DMS153 treated with DMSO at 0.1 percent for 48 hours (cell line): ENCODE measurements around the gene GPR63.

Source experiments
- DNase-seq: peaks from one replicate; lab custom pipeline; 2025; ENCODE audit not compliant: unreplicated experiment; lab: John Stamatoyannopoulos, UW

GPR63 gene

DNA sequence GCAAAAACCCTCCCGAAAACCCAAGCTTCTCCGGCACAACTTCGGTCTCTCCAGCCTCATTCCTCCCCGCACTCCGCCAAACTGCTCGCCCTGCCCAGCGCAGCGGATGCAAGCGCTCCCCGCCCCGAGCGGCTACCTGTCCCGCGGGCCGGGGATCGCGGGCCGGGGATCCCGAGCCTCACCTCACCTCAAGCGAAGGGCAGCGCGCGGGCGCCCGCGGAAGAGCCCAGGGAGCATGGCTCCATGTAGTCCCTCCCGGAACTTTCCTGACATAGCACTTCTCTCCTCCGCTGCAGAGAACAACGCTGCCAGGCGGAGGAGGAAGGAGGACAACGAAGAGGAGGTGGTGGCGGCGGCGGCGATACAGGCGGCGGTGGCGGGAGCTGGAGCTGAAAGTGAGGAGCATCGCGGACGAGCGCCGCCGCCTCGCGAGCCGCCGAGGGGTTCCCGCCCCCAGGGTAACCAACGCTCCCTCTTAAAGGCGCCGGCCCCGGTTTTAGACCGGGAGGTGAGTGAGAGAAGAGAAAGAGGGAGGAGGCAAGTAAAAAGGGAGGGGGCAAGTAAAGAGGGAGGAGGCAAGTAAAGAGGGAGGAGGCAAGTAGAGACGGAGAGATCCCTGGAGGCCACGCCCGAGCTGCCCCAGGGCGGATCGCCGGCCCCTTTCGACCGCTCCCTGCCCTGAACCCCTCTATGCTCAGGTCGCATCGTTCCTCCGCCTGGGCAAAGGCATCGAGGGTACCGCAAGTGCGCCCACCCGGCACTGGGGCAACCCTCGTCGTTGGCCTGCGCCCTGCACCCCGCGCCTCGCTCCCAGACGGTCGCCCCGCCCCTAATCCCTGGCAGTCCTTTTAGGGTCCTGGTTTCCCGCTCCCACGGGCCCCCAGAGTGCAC lies at the start of gene GPR63:
TSS of gene GPR63 (minus strand) at position 397 of the 891 bp plus-strand sequence. CDS start 37,746 bp downstream, outside the sequence.
- DNase-seq, result peak; percentile 53

- DNase-seq, result no peak
These were observed 49.2 kb upstream of the GPR63 start for GRCh38 chr6:96886519-96886918.

GRCh38 chr6:96885187-96885631 lies 47.9 kb upstream of the GPR63 start:
- DNase-seq, result peak; percentile 84

- DNase-seq, result no peak
These were observed 40.9 kb upstream of the GPR63 start for GRCh38 chr6:96878143-96878542.

- no peak for DNase-seq
These were observed 39.7 kb upstream of the GPR63 start for GRCh38 chr6:96876886-96877545.

DNA sequence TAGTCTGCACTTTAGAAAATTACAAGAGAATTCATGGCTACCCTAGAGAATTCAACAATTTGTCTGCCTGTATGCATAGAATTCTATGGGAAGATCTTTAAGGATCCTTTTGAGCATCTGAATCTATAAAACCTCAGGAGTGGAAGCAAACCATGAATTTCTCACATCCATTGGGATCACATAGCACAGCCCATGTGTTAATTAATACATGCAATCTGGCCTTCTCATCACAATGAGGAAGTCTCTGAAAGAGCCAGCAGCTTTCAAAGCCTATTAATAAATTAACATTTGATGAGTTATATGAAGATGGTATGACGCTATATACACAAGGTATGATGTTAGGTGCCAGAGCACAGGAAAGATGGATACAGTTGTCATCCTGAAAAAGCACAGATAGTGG lies 35.7 kb upstream of the GPR63 start:
- no peak for DNase-seq

GRCh38 chr6:96865055-96865405 lies 27.8 kb upstream of the GPR63 start:
- no peak for DNase-seq

- no peak for DNase-seq
These were observed 27.2 kb upstream of the GPR63 start for GRCh38 chr6:96864216-96865054.

DNA sequence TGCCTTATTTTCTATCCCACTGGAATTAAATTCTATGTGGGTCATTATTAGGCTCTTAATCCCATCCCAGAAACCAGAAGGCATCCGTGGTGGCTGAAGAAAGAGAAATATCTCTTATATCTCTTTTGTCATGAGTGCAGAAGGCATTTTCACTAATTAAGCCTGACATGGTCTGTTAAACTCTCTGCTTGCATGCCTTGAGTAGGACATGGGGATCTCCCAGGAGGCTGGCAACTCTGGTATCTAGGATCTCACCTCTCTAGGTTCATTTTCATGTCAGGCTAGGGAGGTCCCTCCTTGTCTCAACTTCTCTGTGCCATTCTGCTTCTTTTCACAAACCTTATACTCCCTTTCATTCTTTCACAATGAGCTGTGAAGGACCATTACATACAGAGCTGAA lies 25.3 kb upstream of the GPR63 start:
- no peak for DNase-seq

- no peak for DNase-seq
These were observed 24.3 kb upstream of the GPR63 start for GRCh38 chr6:96861588-96861987.

- DNase-seq, result no peak
These were observed 19.6 kb upstream of the GPR63 start for GRCh38 chr6:96856856-96857255.

GRCh38 chr6:96853083-96853482 lies 15.8 kb upstream of the GPR63 start:
- DNase-seq, result no peak

DNA sequence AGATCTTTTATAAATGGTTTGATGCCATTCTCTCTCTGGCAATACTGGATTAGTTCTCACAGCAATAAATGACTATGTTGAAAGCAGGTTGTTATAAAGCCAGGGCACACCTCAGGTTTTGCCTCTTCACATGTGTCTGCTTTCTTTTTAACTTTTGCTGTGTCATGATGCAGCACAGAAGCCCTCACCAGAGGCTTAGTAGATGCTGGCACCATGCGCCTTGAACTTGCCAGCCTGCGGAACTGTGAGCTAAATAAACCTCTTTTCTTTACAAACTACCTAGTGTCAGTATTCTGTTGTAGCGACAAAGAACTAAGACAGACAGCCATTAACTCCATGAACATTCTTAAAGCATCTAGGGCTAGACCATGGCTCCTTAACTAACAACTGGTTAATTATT lies 15.3 kb upstream of the GPR63 start:
- DNase-seq, result no peak

GRCh38 chr6:96851858-96852257 lies 14.6 kb upstream of the GPR63 start:
- no peak for DNase-seq

DNA sequence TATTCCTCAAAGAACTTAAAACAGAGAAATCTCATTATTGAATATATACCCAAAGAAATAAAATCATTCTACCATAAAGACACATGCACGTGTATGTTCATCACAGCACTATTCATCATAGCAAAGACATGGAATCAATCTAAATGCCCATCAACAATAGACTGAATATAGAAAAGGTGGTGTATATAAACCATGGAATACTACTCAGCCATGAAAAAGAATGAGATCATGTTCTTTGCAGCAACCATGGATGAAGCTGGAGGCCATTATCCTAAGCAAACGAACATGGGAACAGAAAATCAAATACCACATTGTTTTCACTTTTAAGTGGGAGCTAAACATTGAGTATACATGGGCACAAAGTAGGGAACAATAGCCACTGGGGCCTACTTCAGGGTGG lies 12.3 kb upstream of the GPR63 start:
- no peak for DNase-seq

DNA sequence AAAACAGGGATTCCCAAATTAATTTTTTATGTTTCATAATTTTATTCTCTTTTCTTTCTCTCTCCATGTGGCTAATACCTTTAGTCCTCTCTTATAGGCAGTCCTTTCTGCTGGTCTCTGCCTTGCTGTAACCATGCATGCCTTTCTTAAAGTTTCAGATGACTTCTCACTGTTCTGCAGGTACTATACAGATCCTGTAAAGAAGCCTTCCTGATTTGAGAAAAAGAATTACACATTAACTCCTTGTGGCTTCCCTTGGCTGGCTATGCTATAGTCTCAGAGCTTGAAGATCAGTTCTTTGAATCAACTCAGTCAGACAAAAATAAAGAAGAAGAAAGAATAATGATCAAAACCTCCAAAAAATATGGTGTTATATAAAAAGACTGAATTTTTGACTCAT lies 7.3 kb upstream of the GPR63 start:
- no peak for DNase-seq

DNA sequence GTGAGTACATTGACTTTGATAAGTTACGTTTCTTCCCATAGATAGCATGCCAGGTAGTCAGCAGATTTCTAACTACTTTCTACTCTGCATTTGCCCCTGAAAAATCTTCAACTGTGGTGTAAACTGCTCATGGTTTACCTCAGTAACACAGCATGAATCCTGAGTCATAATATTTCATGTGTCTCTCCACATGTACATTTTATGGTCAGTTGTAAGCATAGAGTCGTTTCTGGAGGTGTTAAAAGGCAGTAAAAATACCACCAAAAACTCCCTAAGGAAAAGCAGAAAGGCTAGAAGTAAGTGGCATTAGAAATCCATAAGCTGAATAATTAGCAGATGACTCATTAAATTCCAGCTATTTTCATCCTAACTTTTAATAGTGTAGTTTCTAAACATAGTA lies 4.1 kb upstream of the GPR63 start:
- no peak for DNase-seq

DNA sequence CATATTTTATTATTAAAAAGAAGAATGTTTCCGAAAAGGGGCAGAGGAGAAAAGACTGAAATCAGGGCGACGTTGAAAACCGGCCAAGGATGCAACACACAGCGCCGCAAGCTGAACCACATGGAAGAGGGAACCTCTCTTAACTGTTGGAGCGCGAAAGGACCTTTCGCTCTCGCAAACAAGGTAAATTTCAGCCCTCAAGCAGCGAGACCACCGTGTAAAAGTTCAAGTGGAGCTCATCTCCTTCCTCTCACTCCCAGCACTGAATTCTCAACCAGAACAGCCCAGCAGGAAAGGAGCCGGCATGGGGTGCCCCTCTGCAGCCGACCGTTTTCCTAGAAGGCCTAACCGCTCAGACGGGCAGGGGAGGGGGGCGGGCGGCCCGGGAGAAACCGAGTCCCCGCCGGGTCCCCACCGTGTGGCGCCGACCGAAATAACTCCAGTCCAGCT lies 621 bp downstream of the GPR63 start:
- no peak for DNase-seq

DNA sequence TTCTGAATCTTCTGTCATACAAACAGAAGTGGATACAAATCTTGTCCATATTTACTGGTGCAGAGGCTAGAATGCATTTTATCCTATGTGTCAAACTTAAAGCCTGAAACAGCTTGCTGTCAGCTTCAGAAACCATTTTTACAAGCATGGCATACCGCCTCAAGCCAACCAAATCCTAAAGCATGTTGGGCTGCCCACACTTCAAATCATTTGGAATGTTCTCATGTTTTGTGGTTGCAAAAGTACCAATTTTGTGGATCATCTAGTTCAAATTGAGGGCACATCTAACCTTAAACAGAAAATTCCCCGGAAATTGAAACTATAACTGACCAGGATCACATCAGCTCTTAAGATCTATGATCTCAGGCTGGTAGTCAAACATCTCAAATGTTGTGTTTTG lies 3.2 kb downstream of the GPR63 start:
- no peak for DNase-seq

DNA sequence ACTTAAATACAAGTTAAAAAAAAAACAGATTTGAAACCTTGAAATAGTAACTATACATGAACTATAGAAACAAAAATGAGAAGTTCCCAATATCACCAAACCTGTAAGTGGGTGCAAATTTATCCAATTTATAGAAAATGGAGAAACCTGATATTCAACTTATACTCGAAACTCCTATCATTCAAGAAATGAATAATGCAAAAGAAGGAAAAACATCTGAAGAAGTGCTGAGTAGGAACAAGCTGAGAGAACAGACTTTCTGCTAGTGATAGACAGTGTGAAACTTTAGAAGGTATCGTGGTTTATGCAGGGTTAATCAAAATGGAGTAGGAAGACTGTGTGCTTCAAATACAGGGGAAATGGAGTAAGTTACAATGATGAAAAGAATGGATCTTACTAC lies 4.5 kb downstream of the GPR63 start:
- no peak for DNase-seq

DNA sequence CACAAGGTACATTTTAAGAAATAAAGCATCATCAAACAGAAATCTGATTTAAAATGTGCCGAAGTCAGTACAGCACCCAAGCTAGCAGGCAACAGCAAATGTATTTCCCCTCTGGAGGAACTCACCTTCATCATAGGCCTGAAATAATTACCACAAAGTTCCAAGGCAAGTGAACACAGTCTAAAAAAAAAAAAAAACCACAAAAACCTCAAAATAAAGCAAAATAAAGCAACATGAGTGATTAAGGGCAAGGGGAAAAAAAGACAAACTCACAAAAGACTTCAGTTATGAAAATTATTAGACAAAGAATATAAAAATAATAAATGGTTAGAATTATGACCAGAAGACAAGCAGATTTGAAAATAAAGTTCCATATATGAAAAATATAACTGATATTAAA lies 10.4 kb downstream of the GPR63 start:
- DNase-seq, result no peak
